ENCODE data around the gene RFXANK. TPM values are rescaled to one million over a fixed set of nuclear protein-coding genes. Genes with fewer than 3 reads are reported as not detected.

Gene RFXANK
- total and polyA plus RNA-seq, 9 of the 15 experiments (the other 6 are each of a cell fraction or from before 2014, with no cell fraction given) = 68.6 to 181 (median 150) TPM

Small RNA genes lying within 50 kb of the gene (small RNA-seq; reads per million reads assigned to genes)
- not detected for gene RNU6-1028P

Other genes with a start within 250 kb of the RFXANK start
Only the 7 nearest of the 12 such genes appear.
- 77.2 and 105 TPM in 2 replicates for gene TMEM161A, start 53.8 kb upstream of the RFXANK start, total RNA-seq (2014; rRNA removed)
- 15.4 and 24.5 TPM in 2 replicates for gene TMEM161A, start 53.8 kb upstream of the RFXANK start, total RNA-seq (2014; rRNA removed; fragmentation: Illumina TruSeq; extraction: Trizol)
- gene TMEM161A, start 53.8 kb upstream of the RFXANK start, total RNA-seq (2015; rRNA removed; fragmentation: Illumina TruSeq; extraction: Trizol) = 33.8 and 38.9 TPM in 2 replicates
- gene TMEM161A, start 53.8 kb upstream of the RFXANK start, total RNA-seq (2021) = 76.7 and 81.2 TPM in 2 replicates
- gene TMEM161A, start 53.8 kb upstream of the RFXANK start, polyA plus RNA-seq (2011; rRNA removed) = 42.5 and 66.4 TPM in 2 replicates
- gene TMEM161A, start 53.8 kb upstream of the RFXANK start, polyA plus RNA-seq (2014; fragmentation: Illumina TruSeq; extraction: Trizol) = 29.2 and 68.5 TPM in 2 replicates
- 1 to 10 TPM in 1 of 2 experiments, under 1 TPM in 1; 0.63 to 4.7 TPM for gene TMEM161A, start 53.8 kb upstream of the RFXANK start, polyA plus RNA-seq (2014; fragmentation: Nextera tagmentation; extraction: Ambion mirVana)
- gene TMEM161A, start 53.8 kb upstream of the RFXANK start, polyA plus RNA-seq (2014; rRNA removed) = 92.3 and 98.4 TPM in 2 replicates
- 0.16 and 0.77 TPM in 2 replicates for gene MEF2B, start 22.0 kb upstream of the RFXANK start, total RNA-seq (2014; rRNA removed)
- gene MEF2B, start 22.0 kb upstream of the RFXANK start, total RNA-seq (2014; rRNA removed; fragmentation: Illumina TruSeq; extraction: Trizol) = not detected in 2 replicates
- gene MEF2B, start 22.0 kb upstream of the RFXANK start, total RNA-seq (2015; rRNA removed; fragmentation: Illumina TruSeq; extraction: Trizol) = 0.14 and 0.23 TPM in 2 replicates
- gene MEF2B, start 22.0 kb upstream of the RFXANK start, total RNA-seq (2021) = 0.72 and 1.9 TPM in 2 replicates
- 0.15 and 0.26 TPM in 2 replicates for gene MEF2B, start 22.0 kb upstream of the RFXANK start, polyA plus RNA-seq (2011; rRNA removed)
- gene MEF2B, start 22.0 kb upstream of the RFXANK start, polyA plus RNA-seq (2014; fragmentation: Illumina TruSeq; extraction: Trizol) = 0.65 and 1.0 TPM in 2 replicates
- not detected for gene MEF2B, start 22.0 kb upstream of the RFXANK start, polyA plus RNA-seq (2014; fragmentation: Nextera tagmentation; extraction: Ambion mirVana)
- 0.46 and 1.1 TPM in 2 replicates for gene MEF2B, start 22.0 kb upstream of the RFXANK start, polyA plus RNA-seq (2014; rRNA removed)
- 33.3 and 33.6 TPM in 2 replicates for gene BORCS8, start 106 bp upstream of the RFXANK start, total RNA-seq (2014; rRNA removed)
- 7.9 and 11.3 TPM in 2 replicates for gene BORCS8, start 106 bp upstream of the RFXANK start, total RNA-seq (2014; rRNA removed; fragmentation: Illumina TruSeq; extraction: Trizol)
- gene BORCS8, start 106 bp upstream of the RFXANK start, total RNA-seq (2015; rRNA removed; fragmentation: Illumina TruSeq; extraction: Trizol) = 16.3 and 17.3 TPM in 2 replicates
- gene BORCS8, start 106 bp upstream of the RFXANK start, total RNA-seq (2021) = 30.4 and 30.5 TPM in 2 replicates
- 11.2 and 12.7 TPM in 2 replicates for gene BORCS8, start 106 bp upstream of the RFXANK start, polyA plus RNA-seq (2011; rRNA removed)
- 24.4 and 31.3 TPM in 2 replicates for gene BORCS8, start 106 bp upstream of the RFXANK start, polyA plus RNA-seq (2014; fragmentation: Illumina TruSeq; extraction: Trizol)
- gene BORCS8, start 106 bp upstream of the RFXANK start, polyA plus RNA-seq (2014; fragmentation: Nextera tagmentation; extraction: Ambion mirVana) = 1 to 10 TPM; 4.6 to 9.4 TPM
- 28.7 and 29.9 TPM in 2 replicates for gene BORCS8, start 106 bp upstream of the RFXANK start, polyA plus RNA-seq (2014; rRNA removed)
- gene NR2C2AP, start 11.2 kb downstream of the RFXANK start, total RNA-seq (2014; rRNA removed) = 31.3 and 33.1 TPM in 2 replicates
- gene NR2C2AP, start 11.2 kb downstream of the RFXANK start, total RNA-seq (2014; rRNA removed; fragmentation: Illumina TruSeq; extraction: Trizol) = 23.1 and 26.3 TPM in 2 replicates
- gene NR2C2AP, start 11.2 kb downstream of the RFXANK start, total RNA-seq (2015; rRNA removed; fragmentation: Illumina TruSeq; extraction: Trizol) = 26.4 TPM in 2 replicates
- gene NR2C2AP, start 11.2 kb downstream of the RFXANK start, total RNA-seq (2021) = 32.4 and 35.6 TPM in 2 replicates
- 22.3 and 23.7 TPM in 2 replicates for gene NR2C2AP, start 11.2 kb downstream of the RFXANK start, polyA plus RNA-seq (2011; rRNA removed)
- gene NR2C2AP, start 11.2 kb downstream of the RFXANK start, polyA plus RNA-seq (2014; fragmentation: Illumina TruSeq; extraction: Trizol) = 30.3 and 33.1 TPM in 2 replicates
- 10 to 100 TPM; 55.3 to 77.4 TPM for gene NR2C2AP, start 11.2 kb downstream of the RFXANK start, polyA plus RNA-seq (2014; fragmentation: Nextera tagmentation; extraction: Ambion mirVana)
- gene NR2C2AP, start 11.2 kb downstream of the RFXANK start, polyA plus RNA-seq (2014; rRNA removed) = 37.5 and 39.0 TPM in 2 replicates
- not detected in 2 replicates for gene NCAN, start 19.7 kb downstream of the RFXANK start, total RNA-seq (2014; rRNA removed)
- not detected in 2 replicates for gene NCAN, start 19.7 kb downstream of the RFXANK start, total RNA-seq (2014; rRNA removed; fragmentation: Illumina TruSeq; extraction: Trizol)
- not detected in 2 replicates for gene NCAN, start 19.7 kb downstream of the RFXANK start, total RNA-seq (2015; rRNA removed; fragmentation: Illumina TruSeq; extraction: Trizol)
- gene NCAN, start 19.7 kb downstream of the RFXANK start, total RNA-seq (2021) = 0.04 and 0.07 TPM in 2 replicates
- not detected in 2 replicates for gene NCAN, start 19.7 kb downstream of the RFXANK start, polyA plus RNA-seq (2011; rRNA removed)
- gene NCAN, start 19.7 kb downstream of the RFXANK start, polyA plus RNA-seq (2014; fragmentation: Illumina TruSeq; extraction: Trizol) = not detected in 2 replicates
- not detected for gene NCAN, start 19.7 kb downstream of the RFXANK start, polyA plus RNA-seq (2014; fragmentation: Nextera tagmentation; extraction: Ambion mirVana)
- gene NCAN, start 19.7 kb downstream of the RFXANK start, polyA plus RNA-seq (2014; rRNA removed) = not detected in 2 replicates
- not detected in 2 replicates for gene TM6SF2, start 81.0 kb downstream of the RFXANK start, total RNA-seq (2014; rRNA removed)
- not detected in 2 replicates for gene TM6SF2, start 81.0 kb downstream of the RFXANK start, total RNA-seq (2014; rRNA removed; fragmentation: Illumina TruSeq; extraction: Trizol)
- not detected in 2 replicates for gene TM6SF2, start 81.0 kb downstream of the RFXANK start, total RNA-seq (2015; rRNA removed; fragmentation: Illumina TruSeq; extraction: Trizol)
- not detected in 2 replicates for gene TM6SF2, start 81.0 kb downstream of the RFXANK start, total RNA-seq (2021)
- gene TM6SF2, start 81.0 kb downstream of the RFXANK start, polyA plus RNA-seq (2011; rRNA removed) = 0.05 TPM in 1 of 2 replicates, not detected in the other
- gene TM6SF2, start 81.0 kb downstream of the RFXANK start, polyA plus RNA-seq (2014; fragmentation: Illumina TruSeq; extraction: Trizol) = not detected in 2 replicates
- not detected for gene TM6SF2, start 81.0 kb downstream of the RFXANK start, polyA plus RNA-seq (2014; fragmentation: Nextera tagmentation; extraction: Ambion mirVana)
- not detected in 2 replicates for gene TM6SF2, start 81.0 kb downstream of the RFXANK start, polyA plus RNA-seq (2014; rRNA removed)
- 40.4 and 44.6 TPM in 2 replicates for gene SUGP1, start 128.3 kb downstream of the RFXANK start, total RNA-seq (2014; rRNA removed)
- 16.8 and 17.9 TPM in 2 replicates for gene SUGP1, start 128.3 kb downstream of the RFXANK start, total RNA-seq (2014; rRNA removed; fragmentation: Illumina TruSeq; extraction: Trizol)
- 32.4 and 34.3 TPM in 2 replicates for gene SUGP1, start 128.3 kb downstream of the RFXANK start, total RNA-seq (2015; rRNA removed; fragmentation: Illumina TruSeq; extraction: Trizol)
- gene SUGP1, start 128.3 kb downstream of the RFXANK start, total RNA-seq (2021) = 45.0 and 53.3 TPM in 2 replicates
- 28.5 and 30.6 TPM in 2 replicates for gene SUGP1, start 128.3 kb downstream of the RFXANK start, polyA plus RNA-seq (2011; rRNA removed)
- gene SUGP1, start 128.3 kb downstream of the RFXANK start, polyA plus RNA-seq (2014; fragmentation: Illumina TruSeq; extraction: Trizol) = 35.0 and 36.7 TPM in 2 replicates
- 1 to 10 TPM; 1.0 to 1.9 TPM for gene SUGP1, start 128.3 kb downstream of the RFXANK start, polyA plus RNA-seq (2014; fragmentation: Nextera tagmentation; extraction: Ambion mirVana)
- 41.0 and 48.9 TPM in 2 replicates for gene SUGP1, start 128.3 kb downstream of the RFXANK start, polyA plus RNA-seq (2014; rRNA removed)

All from K562 (cell line).